Loucy (cell line): Measurements from ENCODE around the gene DNASE2.

Experiments used
- H2AFZ ChIP-seq: fragments of 200-600 bp; sonication (generic); 2 replicates; pipeline ENCODE4 v1.6.0; 2016; ENCODE audit warnings: antibody characterized with exemption, mild to moderate bottlenecking, low read length, moderate library complexity
- H3F3A ChIP-seq: fragments of 200-600 bp; 2 replicates; pipeline ENCODE4 v1.6.0; 2016; ENCODE audit warnings: antibody characterized with exemption, low read depth, mild to moderate bottlenecking
- H3K27me3 ChIP-seq: fragments of 200-600 bp; sonication (generic); 2 replicates; pipeline ENCODE4 v1.6.1; 2014; ENCODE audit warnings: low read length, mild to moderate bottlenecking; ENCODE audit not compliant: insufficient read depth, poor library complexity, severe bottlenecking
- H3K36me3 ChIP-seq: fragments of 200-600 bp; sonication (generic); 2 replicates; pipeline ENCODE4 v1.6.1; 2016; ENCODE audit warnings: low read length; ENCODE audit not compliant: insufficient read depth
- H3K4me1 ChIP-seq: fragments of 200-600 bp; sonication (generic); 2 replicates; pipeline ENCODE4 v1.5.1; 2014; ENCODE audit warnings: low read length, mild to moderate bottlenecking; ENCODE audit not compliant: insufficient read depth, poor library complexity, severe bottlenecking
- H3K4me2 ChIP-seq: fragments of 200-600 bp; sonication (generic); 2 replicates; pipeline ENCODE4 v1.6.0; 2014; ENCODE audit warnings: antibody characterized with exemption, low read length, low read depth, mild to moderate bottlenecking; ENCODE audit not compliant: poor library complexity, severe bottlenecking
- H3K4me3 ChIP-seq: fragments of 200-600 bp; sonication (generic); 2 replicates; pipeline ENCODE4 v1.5.1; 2014; ENCODE audit warnings: low read length, mild to moderate bottlenecking, mixed read lengths; ENCODE audit not compliant: poor library complexity, severe bottlenecking
- H3K79me2 ChIP-seq: fragments of 200-600 bp; sonication (generic); 2 replicates; pipeline ENCODE4 v1.6.1; 2014; ENCODE audit warnings: low read length; ENCODE audit not compliant: insufficient read depth
- H3K9ac ChIP-seq: fragments of 200-600 bp; sonication (generic); 2 replicates; pipeline ENCODE4 v1.6.0; 2014; ENCODE audit warnings: mild to moderate bottlenecking, low read depth, low read length, moderate library complexity; ENCODE audit not compliant: poor library complexity, severe bottlenecking
- H3K9me2 ChIP-seq: fragments of 200-600 bp; sonication (generic); replicated peaks from 2 replicates; pipeline ENCODE4 v1.6.1; 2016; ENCODE audit warnings: low read depth, low read length, mixed read lengths
- H3K9me3 ChIP-seq: fragments of 200-600 bp; sonication (generic); 2 replicates; pipeline ENCODE4 v1.6.1; 2014; ENCODE audit warnings: mild to moderate bottlenecking, antibody characterized with exemption, low read length, low read depth; ENCODE audit not compliant: insufficient read depth
- H4K20me1 ChIP-seq: fragments of 200-600 bp; sonication (generic); 2 replicates; pipeline ENCODE4 v1.6.0; 2014; ENCODE audit warnings: antibody characterized with exemption, low read length, mild to moderate bottlenecking; ENCODE audit not compliant: insufficient read depth, poor library complexity, severe bottlenecking
- EZH2phosphoT487 ChIP-seq: fragments of 200-600 bp; IDR thresholded peaks from 2 replicates; pipeline ENCODE4 v1.6.1; 2018; ENCODE audit warnings: antibody characterized with exemption, mild to moderate bottlenecking, moderate library complexity, borderline replicate concordance
- TF ChIP-seq, protein P1 (sequence below): fragments of 200-600 bp; sonication (generic); conservative IDR thresholded peaks from 2 replicates; pipeline ENCODE4 v1.5.1; 2014; ENCODE audit warnings: mild to moderate bottlenecking, antibody characterized with exemption, low read length

The DNASE2 gene

DNA sequence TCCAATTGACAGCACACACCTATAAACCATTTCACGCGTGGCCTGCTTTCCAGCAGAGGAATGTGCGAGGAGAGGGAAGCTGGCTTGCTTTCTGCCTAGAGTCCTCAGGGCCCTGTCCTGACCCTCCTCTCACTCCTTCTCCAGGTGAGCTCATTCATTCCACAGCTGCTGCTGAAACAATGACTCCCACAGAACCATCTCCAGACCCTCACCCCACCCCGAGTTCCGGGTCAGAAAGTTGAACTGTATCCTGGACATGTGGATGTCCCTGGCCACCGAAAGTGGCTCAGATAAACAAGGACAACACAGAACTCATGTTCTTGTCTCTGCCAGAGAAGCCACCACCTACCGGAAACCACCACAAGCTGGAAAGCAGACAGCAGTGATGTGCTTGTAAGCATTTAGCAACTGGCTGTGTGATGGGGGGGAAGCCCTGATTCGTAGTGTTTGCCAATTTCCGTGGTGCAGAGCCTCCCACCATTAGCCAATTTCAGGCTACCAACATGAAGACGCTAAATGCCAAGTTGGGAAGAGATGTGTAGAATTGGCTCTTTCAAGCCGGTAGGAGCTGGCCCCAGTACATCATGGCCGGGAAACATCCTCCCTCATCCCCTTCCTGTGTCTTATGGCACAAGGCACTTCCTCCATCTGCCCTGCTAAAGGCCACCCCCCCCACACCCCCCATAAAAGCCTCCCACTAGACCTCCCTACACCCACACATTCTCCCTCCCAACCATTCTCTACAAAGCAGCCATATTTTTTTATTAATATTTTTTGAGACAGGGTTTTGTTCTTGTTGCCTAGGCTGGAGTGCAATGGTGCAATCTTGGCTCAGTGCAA lies 32.8 kb upstream of the DNASE2 start:
- H3K9ac ChIP-seq = peak overlapping the region; percentile 73
- no peaks in the 10 kb centered on the region for H4K20me1 ChIP-seq
- peaks cover 44% of the 10 kb centered on the region for H3K4me1 ChIP-seq
- H3K36me3 ChIP-seq = no peaks in the 10 kb centered on the region
- H3K4me2 ChIP-seq = peak overlapping the region; percentile 80
- peak overlapping the region; percentile 70 for H3K4me3 ChIP-seq
- no peaks in the 10 kb centered on the region for H3K9me2 ChIP-seq
- TF ChIP-seq, protein P1, sequence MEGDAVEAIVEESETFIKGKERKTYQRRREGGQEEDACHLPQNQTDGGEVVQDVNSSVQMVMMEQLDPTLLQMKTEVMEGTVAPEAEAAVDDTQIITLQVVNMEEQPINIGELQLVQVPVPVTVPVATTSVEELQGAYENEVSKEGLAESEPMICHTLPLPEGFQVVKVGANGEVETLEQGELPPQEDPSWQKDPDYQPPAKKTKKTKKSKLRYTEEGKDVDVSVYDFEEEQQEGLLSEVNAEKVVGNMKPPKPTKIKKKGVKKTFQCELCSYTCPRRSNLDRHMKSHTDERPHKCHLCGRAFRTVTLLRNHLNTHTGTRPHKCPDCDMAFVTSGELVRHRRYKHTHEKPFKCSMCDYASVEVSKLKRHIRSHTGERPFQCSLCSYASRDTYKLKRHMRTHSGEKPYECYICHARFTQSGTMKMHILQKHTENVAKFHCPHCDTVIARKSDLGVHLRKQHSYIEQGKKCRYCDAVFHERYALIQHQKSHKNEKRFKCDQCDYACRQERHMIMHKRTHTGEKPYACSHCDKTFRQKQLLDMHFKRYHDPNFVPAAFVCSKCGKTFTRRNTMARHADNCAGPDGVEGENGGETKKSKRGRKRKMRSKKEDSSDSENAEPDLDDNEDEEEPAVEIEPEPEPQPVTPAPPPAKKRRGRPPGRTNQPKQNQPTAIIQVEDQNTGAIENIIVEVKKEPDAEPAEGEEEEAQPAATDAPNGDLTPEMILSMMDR = no peak
- TF ChIP-seq EZH2phosphoT487 = no peak
- H3F3A ChIP-seq = no peaks in the 10 kb centered on the region
- H3K9me3 ChIP-seq = no peaks in the 10 kb centered on the region
- H3K79me2 ChIP-seq = peaks cover 7% of the 10 kb centered on the region; the same call in 1 of the 2 replicates
- H2AFZ ChIP-seq = peak overlapping the region; percentile 35; the same call in 1 of the 2 replicates
- H3K27me3 ChIP-seq = no peaks in the 10 kb centered on the region

DNA sequence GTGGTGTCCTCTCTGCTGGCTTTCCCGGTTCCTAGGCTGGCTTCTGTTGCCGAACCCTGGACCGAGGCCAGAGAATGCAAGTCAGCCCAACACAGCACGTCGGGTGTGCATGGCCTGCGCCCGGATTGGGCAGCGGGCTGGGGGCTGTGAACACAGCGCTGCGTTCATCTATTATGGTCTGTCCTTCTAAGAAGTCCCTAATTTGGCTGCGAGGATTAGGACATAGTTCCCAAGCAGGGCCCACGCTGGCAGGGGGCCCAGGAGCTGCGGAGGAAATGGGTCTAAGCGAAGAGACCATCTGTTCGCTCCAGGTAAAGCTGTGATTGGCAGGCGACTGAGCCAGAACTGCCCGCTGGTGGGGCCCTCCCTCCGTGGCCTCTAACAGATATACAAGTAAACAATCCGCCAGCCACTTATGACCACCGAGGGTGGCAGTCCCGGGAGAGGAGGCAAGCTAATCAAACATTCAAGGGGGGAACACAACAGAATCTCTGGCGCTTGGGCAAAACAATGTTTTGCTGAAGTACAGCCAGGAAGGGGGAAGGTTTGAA lies 31.8 kb upstream of the DNASE2 start:
- H3K27me3 ChIP-seq = no peaks in the 10 kb centered on the region
- no peaks in the 10 kb centered on the region for H3K9me2 ChIP-seq
- H3K79me2 ChIP-seq = peaks cover 3% of the 10 kb centered on the region; the same call in 1 of the 2 replicates
- H3F3A ChIP-seq = no peaks in the 10 kb centered on the region
- peak overlapping the region; percentile 73 for H3K9ac ChIP-seq
- no peaks in the 10 kb centered on the region for H3K9me3 ChIP-seq
- TF ChIP-seq, protein P1 = no peak
- no peak for TF ChIP-seq EZH2phosphoT487
- H3K4me1 ChIP-seq = peaks cover 36% of the 10 kb centered on the region
- no peaks in the 10 kb centered on the region for H3K36me3 ChIP-seq
- H4K20me1 ChIP-seq = no peaks in the 10 kb centered on the region
- H3K4me3 ChIP-seq = peak overlapping the region; percentile 70
- H3K4me2 ChIP-seq = peak overlapping the region; percentile 80
- H2AFZ ChIP-seq = no peak overlapping the region

DNA sequence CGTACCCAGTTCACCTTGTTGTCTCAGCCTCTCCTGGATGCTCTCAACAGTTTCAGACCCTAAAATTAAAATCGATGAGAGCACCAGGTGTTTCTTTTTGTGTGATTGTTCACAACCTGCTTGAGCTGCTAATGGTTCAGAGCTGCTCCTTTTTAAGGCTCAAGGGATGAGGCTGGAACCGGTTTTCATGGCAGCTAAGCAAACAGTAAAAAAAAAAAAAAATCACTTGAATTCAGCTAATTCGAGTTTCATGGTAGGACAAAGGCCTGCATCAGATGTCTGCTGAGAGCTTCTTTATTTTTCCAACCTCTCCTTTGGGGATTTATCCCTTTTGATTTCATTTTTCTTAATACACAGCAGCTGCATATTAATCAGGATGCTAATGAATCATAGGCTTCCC lies 31.3 kb upstream of the DNASE2 start:
- H3K4me3 ChIP-seq = no peak overlapping the region
- H2AFZ ChIP-seq = no peak overlapping the region
- no peaks in the 10 kb centered on the region for H3K9me2 ChIP-seq
- TF ChIP-seq EZH2phosphoT487 = no peak
- TF ChIP-seq, protein P1 = no peak
- no peaks in the 10 kb centered on the region for H3K36me3 ChIP-seq
- no peaks in the 10 kb centered on the region for H3F3A ChIP-seq
- peaks cover 35% of the 10 kb centered on the region for H3K4me1 ChIP-seq
- H3K79me2 ChIP-seq = no peaks in the 10 kb centered on the region
- H3K9ac ChIP-seq = peak overlapping the region; percentile 29
- H3K9me3 ChIP-seq = no peaks in the 10 kb centered on the region
- H3K4me2 ChIP-seq = no peak overlapping the region
- H3K27me3 ChIP-seq = no peaks in the 10 kb centered on the region
- H4K20me1 ChIP-seq = no peaks in the 10 kb centered on the region
